Adrenal gland (tissue), 5 donors: ENCODE results near the gene DVL1.

ENCODE experiments used
- POLR2A ChIP-seq, 2 donors: fragments of 450-650 bp; IDR thresholded peaks; one replicate each; pipeline ENCODE4 v1.6.1; 2017; ENCODE audit warnings: antibody characterized with exemption in 2 of 2, mild to moderate bottlenecking in 2 of 2, moderate library complexity in 1 of 2
- TF ChIP-seq, protein P1 (sequence below), 6 experiments: fragments of 450-650 bp in 4 of 6; fragments of 200-600 bp in 2 of 6; sonication (generic) in 1 of 6; IDR thresholded peaks; 1 replicate in 5 of 6; 2 replicates in 1 of 6; pipeline versions ENCODE4 v1.5.1 to v1.8.0; 2016 to 2021; ENCODE audit warnings: antibody characterized with exemption in 6 of 6, mild to moderate bottlenecking in 2 of 6, moderate library complexity in 1 of 6
- donor health status: DM: no; HTN: no; CAD: no.

DNA sequence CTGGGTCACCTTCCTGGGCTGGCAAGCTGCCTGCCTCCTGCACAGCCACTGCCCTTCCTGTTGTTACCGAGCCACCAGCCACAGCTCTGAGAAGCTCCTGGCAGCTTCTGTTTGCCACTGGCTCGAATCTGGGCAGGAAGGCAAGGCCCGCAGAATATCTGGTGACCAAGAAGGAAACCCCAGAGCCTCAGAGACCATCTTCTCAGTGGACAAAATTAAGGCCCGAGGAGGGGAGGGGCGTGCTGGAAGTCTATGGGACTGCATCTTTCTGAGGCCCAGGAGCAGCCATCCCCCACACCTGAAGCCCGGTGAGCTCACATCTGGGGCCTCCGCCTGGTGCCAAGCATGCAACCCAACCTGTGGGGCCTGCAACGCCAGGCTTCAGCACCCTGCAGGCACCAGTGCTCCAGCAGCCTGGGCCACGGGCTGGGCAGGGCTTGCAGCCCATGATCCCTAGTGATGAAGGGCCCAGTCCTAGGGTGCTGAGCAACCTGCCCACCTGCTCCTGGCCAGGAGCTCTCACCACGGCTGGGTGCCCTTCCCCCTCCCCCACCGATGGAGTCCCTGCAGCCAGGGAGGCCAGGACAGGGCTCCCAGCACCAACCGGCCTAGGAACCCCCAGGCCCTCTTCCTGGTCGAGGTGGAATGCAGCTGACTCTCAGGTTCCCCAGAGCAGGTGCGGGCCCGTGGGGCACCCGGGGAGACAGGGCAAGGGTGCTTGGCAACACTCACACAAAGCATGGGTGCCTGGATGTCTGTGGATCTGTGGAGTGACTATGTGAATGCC lies 23.7 kb downstream of the DVL1 start:
- TF ChIP-seq, protein P1, sequence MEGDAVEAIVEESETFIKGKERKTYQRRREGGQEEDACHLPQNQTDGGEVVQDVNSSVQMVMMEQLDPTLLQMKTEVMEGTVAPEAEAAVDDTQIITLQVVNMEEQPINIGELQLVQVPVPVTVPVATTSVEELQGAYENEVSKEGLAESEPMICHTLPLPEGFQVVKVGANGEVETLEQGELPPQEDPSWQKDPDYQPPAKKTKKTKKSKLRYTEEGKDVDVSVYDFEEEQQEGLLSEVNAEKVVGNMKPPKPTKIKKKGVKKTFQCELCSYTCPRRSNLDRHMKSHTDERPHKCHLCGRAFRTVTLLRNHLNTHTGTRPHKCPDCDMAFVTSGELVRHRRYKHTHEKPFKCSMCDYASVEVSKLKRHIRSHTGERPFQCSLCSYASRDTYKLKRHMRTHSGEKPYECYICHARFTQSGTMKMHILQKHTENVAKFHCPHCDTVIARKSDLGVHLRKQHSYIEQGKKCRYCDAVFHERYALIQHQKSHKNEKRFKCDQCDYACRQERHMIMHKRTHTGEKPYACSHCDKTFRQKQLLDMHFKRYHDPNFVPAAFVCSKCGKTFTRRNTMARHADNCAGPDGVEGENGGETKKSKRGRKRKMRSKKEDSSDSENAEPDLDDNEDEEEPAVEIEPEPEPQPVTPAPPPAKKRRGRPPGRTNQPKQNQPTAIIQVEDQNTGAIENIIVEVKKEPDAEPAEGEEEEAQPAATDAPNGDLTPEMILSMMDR (IDR thresholded peaks at IDR 0.05) = no peak
- no peak for TF ChIP-seq POLR2A (IDR thresholded peaks at IDR 0.05)
